Inflammatory macrophage (primary cell): ENCODE measurements around the gene CNKSR1.

Experiments
- DNase-seq, 2 donors: peaks; one replicate each; pipeline ENCODE4 v3.0.0-alpha.2; 2020 to 2022
- total RNA-seq, 18 experiments: gene quantifications; one replicate each; lab custom pipeline; 2026; ENCODE audit warnings: mixed read lengths in 6 of 18, inconsistent platforms in 2 of 18; lab: John Stamatoyannopoulos, UW

CNKSR1 gene, protein sequence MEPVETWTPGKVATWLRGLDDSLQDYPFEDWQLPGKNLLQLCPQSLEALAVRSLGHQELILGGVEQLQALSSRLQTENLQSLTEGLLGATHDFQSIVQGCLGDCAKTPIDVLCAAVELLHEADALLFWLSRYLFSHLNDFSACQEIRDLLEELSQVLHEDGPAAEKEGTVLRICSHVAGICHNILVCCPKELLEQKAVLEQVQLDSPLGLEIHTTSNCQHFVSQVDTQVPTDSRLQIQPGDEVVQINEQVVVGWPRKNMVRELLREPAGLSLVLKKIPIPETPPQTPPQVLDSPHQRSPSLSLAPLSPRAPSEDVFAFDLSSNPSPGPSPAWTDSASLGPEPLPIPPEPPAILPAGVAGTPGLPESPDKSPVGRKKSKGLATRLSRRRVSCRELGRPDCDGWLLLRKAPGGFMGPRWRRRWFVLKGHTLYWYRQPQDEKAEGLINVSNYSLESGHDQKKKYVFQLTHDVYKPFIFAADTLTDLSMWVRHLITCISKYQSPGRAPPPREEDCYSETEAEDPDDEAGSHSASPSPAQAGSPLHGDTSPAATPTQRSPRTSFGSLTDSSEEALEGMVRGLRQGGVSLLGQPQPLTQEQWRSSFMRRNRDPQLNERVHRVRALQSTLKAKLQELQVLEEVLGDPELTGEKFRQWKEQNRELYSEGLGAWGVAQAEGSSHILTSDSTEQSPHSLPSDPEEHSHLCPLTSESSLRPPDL
- 0 to 0.25 (median 0.02) reads per million in 18 experiments for total RNA-seq

DNA sequence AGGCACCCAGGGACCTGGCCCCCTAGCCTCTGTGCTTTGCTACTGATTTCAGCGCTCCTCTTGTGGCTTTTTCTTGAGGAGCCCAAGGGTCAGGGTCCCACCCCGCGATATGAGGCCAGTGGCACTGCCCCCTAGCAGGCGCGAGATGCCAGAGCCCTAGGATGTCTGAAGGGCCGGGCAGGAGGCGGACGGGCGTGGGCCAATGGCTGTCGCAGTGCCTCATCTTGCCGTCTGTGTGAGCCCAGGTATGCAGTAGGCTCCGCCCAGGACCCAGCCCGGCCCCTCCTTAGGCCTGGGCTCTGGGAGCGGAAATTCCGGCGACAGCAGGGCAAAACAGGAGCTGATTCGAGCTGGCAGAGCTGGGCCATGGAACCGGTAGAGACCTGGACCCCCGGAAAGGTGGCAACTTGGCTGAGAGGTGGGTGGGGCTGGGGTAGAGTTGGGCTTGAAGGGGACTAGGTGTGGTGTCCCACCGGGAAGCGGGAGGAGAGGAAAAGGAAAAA, at the start of gene CNKSR1:
Gene CNKSR1 (plus strand): TSS at position 310 of the 503 bp plus-strand sequence. CDS start 57 bp downstream, at position 367.
- no peak for DNase-seq

DNA sequence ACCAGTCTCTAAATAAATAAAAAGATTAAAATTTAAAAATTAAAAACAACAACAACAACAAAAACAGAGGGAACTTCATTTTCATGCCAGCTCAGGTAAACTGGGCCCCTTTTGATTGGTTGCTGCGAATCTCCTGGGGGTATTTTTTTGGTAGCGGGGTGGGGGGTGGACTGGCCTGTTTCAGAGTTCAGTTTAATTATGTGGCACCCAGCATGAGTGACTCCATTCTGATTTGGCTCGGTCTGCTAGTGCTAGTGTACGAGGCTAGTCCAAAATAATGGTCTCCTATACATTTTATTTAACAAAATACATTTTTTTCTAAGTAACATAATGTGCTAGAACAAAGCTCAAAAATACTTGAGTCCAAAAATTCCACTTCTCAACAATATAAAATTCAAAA, 47.5 kb upstream of the CNKSR1 start:
- no peak for DNase-seq

DNA sequence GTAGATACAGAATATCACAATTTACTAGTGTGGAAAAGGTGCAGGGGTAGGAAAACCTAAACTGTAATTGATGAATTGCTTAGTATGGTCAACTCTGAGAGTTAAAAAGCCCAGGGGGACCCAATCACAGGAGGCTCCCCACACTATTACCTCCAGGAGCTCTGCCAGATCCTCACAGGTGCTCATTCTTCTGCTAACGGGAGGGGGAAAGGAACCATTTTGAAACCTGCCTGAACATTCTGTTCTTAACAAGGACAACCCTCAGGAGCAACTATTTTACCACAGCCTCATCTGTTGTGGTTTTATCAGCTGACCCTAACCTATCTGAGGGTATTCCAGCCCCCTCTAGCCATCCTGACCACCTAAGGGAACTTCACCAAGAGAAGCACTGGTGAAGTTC, 46.6 kb upstream of the CNKSR1 start:
- DNase-seq, result no peak

DNA sequence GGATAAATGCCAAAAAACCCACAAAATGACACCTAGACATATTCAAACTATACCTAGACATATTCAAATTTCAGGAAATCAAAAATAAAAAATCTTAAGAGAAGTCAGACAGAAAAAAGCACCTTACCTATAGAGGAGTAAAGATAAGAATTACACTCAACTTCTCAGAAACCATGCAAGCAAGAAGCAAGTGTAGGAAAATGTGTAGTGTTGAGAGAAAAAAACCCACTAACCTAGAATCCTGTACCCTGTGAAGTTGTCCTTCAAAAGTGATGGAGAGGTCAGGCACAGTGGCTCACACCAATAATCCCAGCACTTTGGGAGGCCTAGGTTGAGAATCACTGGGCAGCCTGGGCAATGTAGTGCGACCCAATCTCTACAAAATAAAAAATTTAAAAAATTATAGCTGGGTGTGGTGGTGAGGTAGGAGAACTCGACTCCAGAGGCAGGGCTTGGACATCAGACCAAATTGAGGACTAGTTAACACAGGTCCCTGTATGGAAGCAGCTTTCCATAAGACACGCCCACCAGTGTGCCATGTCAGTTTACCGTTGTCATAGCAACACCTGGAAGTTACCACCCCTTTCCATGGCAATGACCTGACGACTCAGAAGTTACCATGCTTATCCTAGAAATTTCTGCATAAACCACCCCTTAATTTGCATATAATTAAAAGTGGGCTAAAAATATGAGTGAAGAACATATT, 45.0 kb upstream of the CNKSR1 start:
- DNase-seq, result no peak

DNA sequence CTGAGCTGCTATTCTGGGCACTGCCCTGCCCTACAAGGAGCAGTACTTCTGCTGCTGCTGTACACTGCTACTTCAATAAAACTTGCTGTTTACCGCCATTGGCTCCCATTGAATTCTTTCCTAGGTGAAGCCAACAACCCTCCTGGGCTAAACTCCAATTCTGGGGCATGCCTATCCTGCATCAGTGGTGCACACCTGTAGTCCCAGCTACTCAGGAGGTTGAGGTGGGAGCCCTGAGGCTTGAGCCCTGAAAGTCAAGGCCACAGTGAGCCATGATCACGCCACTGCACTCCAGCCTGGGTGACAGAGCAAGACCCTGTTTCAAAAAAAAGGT, 44.5 kb upstream of the CNKSR1 start:
- no peak for DNase-seq

DNA sequence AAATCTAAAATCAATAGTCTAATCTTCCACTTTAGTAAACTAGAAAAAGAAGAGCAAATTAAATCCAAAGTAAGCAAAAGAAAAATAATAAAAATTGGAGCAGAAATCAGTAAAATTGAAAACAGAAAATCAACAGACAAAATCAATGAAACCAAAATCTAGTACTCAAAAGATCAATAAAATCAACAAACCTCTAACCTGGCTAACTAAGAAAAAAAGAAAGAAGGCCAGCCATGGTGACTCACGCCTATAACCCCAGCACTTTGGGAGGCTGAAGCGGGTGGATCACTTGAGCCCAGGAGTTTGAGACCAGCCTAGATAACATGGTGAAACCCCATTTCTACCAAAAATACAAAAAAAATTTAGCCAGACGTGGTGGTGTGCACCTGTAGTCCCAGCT, 42.8 kb upstream of the CNKSR1 start:
- no peak for DNase-seq

DNA sequence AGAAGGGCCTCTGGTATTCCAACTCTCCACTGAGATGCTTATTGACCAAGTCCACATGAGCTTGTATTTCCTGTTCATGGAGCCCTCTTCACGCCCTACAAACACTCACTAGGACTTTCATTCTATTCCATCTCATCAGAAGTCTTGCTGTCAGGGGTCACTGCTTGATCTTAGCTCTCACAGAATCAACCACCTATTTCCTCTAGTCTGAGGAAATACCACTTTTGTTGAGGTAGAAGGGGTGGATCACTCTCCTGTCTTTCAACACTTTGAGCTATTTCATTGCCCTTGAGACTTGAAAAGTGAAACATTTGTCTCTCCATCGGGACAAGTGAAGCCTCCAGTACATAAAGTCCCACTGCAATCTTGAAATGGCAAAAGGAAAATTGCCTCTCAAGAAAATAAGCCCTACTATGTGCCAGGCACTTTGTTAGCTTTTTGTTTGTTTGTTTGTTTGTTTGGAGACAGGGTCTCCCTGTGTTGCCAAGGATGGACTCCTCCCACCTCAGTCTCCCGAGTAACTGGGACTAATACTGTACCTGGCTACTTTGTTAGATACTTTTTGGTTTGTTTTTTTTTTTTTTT, 38.2 kb upstream of the CNKSR1 start:
- no peak for DNase-seq

DNA sequence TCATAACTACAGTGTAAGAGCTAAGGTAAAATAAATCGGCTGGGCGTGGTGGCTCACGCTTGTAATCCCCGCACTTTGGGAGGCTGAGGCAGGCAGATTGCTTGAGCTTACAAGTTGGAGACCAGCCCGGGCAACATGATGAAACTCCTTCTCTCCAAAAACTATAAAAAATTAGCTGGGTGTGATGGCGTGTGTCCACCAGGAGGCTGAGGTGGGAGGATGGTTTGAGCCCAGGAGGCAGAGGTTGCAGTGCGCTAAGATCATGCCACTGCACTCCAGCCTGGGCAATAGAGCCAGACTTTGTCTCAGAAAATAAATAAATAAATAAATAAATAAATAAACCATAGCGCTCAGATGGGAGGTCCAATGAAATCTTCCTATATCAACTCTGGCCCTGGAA, 35.1 kb upstream of the CNKSR1 start:
- DNase-seq, result no peak

DNA sequence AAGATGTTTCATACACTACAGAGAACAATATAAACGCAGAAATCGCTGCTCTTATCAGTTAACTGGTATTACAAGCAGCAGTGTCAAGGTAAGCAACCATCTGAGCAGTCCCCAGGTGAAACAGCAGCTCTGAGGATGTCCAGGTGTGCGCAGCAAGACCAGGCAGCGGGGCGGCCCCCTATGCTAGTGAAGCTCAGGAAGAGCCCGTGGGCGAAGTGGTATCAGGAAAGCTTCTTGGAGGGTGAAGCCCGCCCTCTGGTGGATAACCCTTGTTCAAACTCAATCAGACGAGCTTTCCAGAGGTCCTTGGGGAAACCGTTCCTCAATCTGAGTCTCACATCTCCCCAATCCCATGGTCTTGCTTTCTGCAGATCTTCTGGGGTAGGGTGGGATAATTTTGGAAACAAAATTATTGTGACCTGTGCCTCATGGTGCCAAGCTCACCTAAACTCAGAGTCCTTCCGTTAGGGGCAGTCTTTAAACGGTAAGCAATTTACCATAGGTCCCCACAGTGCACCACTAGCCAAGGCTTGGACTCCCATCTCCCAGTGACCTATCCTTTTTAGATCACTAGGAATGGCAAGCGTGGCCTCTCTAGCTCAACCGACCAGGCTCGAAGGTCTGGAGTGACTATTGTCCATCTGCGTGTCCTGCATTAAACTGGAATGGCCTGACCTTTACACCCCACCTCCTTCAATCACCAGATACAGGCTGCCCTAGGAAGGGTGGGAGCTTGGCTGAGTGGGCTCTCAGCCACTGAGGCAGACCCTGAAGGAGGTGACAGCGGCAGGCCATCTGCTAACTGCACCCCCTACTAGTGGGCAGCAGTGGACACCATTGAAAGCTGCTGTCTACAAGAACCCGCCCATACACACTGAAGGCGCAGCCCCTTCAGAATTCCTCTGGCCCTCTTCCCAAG, 32.0 kb upstream of the CNKSR1 start:
- peak; percentile 85 to 87 for DNase-seq

DNA sequence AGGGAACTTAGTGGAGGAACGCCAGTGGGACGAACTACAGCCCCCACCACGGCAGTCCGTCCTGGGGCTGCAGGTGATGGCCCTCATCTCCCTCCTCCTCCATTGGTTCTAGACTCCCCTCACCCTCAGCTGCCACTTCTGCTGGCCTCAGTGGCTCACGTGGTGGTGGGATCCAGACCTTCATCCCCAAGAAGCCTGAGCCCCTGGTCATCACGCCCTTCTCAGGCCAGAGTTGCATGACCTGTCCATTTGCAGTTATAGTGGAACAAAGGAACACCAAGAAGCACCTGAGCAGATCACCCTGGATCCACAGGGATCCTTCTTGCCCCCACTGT, 31.4 kb upstream of the CNKSR1 start:
- DNase-seq, result no peak

DNA sequence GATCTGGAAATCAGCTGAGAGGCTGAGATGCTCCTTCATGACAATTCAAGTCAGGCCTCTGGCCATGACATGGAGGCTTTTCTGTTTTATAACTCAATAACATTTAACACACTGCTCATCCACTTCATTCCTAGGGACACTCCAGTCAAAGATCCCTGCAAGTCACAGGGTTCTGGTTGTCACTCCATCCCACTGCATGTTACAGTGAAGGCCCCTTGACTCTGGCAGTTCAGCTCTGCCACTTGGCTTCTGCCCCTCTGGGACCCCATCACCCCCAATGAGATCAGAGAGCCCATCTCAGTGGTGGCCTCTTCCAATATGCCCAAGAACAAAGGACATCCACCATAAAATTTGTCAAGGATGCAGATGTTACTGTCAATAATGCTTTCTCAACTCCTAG, 28.4 kb upstream of the CNKSR1 start:
- no peak for DNase-seq

DNA sequence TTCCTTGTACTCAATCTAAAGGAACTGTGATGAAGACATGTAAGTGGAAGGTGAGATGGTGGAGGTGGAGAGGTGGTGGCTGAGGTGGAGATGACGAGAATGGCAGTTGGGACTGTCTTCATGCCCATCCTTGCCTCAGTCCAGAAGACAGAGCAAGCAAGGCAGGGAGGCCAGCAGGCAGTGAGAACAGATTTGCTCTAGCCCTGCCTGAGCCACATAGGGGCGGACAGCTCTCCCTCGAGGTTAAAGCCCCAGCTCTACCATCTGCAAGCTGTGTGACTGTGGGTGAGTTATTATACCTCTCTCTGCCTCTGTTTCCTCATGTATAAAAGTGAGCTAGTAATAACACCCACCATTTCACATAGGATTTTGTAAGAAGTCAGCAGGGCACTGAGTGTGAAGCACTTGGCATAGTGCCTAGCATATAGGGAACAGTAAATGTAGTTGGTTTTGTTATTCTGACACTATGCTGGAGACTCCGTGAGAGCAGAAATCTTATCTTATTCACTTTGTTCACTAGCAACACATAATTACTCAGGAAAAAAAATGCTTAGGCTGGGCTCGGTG, 23.2 kb upstream of the CNKSR1 start:
- DNase-seq, result peak; percentile 72 to 79

DNA sequence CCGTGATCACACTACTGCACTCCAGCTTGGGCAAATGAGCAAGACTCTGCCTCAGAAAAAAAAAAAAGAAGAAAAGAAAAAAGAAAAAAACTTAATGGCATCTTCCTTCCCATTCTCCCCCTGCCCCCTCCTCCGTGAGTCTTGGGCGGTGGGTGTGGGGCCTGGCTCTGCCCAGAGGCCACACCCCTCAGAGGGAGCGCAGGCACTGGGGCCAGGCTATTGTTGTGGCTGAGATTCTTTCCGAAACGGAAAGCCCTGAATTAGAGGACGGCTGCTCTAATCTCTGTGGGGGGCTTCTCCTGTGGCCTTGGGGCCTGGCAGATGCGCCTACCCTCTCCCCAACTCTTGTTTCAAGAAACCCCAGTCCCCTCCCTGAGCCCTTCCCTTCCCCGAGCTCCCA, 22.5 kb upstream of the CNKSR1 start:
- DNase-seq, result no peak

DNA sequence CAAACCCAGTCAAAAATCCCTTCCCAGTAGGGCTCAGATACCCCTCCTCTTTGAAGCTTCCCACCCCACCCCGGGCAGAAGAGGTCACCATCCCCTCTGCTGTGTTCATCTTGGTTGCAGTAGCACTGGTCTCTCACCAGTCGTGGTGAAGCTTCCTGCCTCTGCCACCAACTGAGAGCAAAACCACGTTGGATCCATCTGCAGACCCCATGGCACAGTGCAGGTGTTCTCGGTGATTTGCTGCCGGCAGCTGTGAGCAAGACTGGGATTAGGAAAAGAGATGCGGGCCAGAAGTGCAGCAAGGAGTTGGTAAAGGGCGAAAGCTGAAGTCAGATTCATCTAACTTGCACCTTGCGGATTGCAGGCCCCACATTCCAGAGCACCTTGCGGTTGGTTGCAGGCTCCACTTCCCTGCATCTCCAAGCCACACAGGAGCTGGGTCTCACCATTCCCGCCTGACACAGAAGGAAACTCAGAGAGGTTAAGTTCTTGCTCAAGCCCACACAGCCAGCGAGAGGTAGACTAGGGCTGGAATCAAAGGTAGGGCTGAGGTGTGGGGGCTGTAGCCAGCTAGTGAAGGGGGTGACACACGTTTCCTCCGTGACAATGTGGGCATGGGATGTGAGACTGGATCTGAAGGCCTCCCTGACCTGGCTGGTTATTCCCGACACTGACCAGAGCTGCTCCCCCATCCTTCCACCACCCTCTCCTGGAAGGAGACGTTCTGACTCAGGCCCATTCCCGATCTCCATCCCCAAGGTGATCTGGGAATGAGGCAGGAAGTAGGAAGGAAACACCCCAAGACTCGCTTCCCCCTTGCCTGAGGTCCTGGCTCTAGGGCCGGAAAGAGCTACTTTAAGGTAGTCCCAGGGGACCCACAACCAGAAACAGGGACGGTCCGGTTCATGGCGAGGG, 21.7 kb upstream of the CNKSR1 start:
- DNase-seq, result no peak

DNA sequence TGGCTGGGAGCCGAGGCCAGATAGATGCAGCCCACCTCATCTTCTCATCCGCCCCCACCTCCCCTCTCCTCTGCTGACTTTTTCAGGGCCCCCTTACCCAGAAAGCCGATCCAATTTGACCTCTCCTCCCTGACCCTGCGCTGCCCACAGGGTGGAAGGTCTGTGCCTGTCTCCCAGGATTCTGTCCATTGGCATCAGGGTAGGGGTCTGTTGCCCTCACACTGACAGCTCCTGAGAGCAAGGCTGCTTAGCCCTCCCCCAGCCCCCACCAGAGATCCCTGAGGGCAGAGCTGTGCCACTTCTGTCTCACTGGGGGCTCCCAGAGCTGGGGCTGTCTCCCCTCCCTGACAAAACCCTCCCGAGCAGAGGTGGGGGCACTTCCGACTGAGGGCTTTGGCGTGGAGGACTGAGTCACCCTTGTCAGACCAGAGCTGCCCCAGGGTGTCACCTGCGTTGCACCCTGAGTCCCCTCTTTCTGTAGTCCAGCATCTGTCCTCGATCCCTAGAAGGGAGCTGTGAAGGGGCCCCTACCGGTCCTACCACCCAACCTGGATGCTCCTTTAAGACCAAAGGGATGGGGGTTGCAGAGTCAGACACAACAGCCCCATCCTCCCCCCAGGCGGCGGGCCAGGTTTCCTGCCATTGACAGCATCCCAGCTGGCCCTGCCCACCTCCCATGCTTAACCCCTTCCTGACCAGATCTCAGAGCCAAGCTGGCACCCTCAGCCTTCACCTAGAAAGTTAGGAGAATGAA, 20.8 kb upstream of the CNKSR1 start:
- DNase-seq, result no peak

DNA sequence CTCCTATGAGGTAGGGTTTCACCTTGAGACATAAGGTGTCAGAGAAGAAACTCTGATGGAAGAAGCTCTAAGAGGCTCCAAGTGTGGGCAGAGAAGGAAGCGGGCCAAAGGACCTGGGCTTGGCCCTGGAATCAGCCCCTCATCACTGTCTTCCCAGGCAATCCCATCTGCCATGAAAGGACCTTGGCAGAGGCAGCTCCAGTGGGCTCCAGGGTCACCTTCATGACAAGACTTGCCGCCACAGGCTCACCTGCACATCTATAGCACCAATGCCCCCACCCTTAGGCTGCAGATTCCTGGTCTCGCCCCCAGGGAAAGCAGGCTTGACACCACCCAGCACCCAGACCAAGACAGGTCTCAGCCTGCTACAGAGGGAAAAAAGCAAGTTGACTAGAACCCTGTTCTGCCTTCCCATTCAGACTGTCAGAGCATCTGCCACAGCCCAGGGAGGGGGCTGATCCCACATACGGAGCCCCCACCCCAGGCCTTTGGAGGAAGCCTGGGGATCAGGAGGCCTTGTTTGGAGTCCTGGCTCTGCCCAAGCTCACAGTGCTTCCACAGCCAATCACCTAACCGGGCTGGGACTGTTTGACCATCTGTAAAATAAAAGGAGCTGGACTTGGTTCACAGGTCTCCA, 18.9 kb upstream of the CNKSR1 start:
- DNase-seq, result no peak

DNA sequence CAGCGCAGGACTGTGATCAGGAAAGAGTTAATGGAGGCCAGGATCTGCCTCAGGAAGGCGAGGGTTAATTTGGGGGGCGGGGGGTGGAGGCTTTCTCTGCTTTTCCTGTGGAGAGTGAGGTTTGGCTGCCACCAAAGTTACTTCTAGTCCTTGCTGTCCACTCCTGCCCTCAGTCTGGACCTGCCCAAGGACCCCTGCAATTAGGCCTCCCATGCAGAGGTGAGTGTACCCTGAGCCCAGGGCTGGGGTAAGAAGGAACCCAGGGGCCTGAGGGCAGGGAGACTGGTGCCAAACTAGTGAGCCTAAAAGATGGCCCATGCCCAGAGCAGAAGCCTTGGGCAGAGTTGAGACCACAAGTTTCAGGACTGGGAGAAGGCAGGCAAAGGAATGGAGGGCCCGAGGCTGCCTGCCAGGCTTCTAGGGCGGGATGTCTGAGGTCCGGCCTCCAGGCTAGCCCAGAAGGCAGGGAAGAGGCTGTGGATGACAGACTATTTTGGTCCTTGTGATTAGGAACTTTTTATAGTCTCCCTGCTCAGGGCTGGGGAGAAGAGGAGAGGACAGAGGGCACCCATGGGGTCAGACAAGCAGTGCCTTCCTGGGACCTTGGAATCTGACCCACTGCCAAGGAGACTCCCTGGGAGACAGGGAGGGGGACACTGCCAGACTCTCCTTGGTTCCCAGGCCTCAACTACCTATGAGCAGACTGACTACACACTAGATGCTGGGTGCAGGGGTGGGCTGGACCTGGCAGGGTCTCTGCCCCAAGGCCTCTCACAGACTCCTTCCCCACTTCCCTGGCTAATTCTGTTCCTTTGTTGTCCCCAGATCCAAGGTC, 18.2 kb upstream of the CNKSR1 start, which contains the start of gene FAM110D:
Gene FAM110D (plus strand): TSS at position 172 of the 835 bp plus-strand sequence. CDS start 2,213 bp downstream, outside the sequence.
- no peak for DNase-seq

DNA sequence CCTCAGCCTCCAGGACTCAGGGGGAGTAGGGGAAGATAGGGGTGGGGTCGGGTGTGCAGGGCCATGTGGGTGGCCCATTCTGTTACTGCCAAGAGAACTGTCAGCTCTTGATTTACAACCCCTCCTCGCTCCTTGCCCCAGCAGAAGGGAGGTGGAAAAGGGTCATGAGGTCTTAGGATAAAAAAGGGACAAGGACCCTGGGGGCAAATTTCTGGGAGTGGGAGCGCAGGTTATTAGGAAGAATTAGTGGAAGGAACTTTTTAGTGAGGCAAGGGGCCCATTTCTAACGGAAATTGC, 17.6 kb upstream of the CNKSR1 start:
- DNase-seq, result no peak
